Neuronal stem cell (in vitro differentiated cells): ENCODE measurements around the gene ZNF724.
"Not testable (repeated sequence)": the region's sequence is repeated elsewhere in the genome, so short reads cannot be mapped to it uniquely, and the experiment has no call there.

Experiments
- DNase-seq: peaks from one replicate; pipeline ENCODE4 v3.0.0-alpha.2; 2013; ENCODE audit warnings: low spot score
- H2AFZ ChIP-seq: one replicate; pipeline ENCODE4 v1.6.1; 2013; ENCODE audit warnings: mild to moderate bottlenecking, low read length, inconsistent platforms
- H2AK5ac ChIP-seq: 2 replicates; pipeline ENCODE4 v1.6.1; 2013; ENCODE audit warnings: low read depth, mild to moderate bottlenecking, inconsistent platforms, low read length, moderate library complexity, mixed read lengths
- H2BK120ac ChIP-seq: 2 replicates; pipeline ENCODE4 v1.6.1; 2013; ENCODE audit warnings: low read depth, mild to moderate bottlenecking, inconsistent platforms, low read length, moderate library complexity, mixed read lengths
- H2BK12ac ChIP-seq: one replicate; pipeline ENCODE4 v1.6.1; 2013; ENCODE audit warnings: low read length, inconsistent platforms
- H2BK15ac ChIP-seq: 2 replicates; pipeline ENCODE4 v1.6.1; 2013; ENCODE audit warnings: mild to moderate bottlenecking, low read length, inconsistent platforms, mixed read lengths
- H2BK5ac ChIP-seq: one replicate; pipeline ENCODE4 v1.6.1; 2013; ENCODE audit warnings: inconsistent platforms, mild to moderate bottlenecking, low read length, moderate library complexity
- H3K14ac ChIP-seq: one replicate; pipeline ENCODE4 v1.6.1; 2013; ENCODE audit warnings: low read length, inconsistent platforms
- H3K18ac ChIP-seq: 2 replicates; pipeline ENCODE4 v1.6.1; 2013; ENCODE audit warnings: low read length, inconsistent platforms
- H3K23ac ChIP-seq: 2 replicates; pipeline ENCODE4 v1.6.1; 2013; ENCODE audit warnings: low read depth, mild to moderate bottlenecking, mixed read lengths, low read length, inconsistent platforms; ENCODE audit not compliant: poor library complexity
- H3K27ac ChIP-seq: replicated peaks from 3 replicates; pipeline ENCODE4 v1.5.1; 2013; ENCODE audit warnings: low read length, inconsistent platforms
- H3K27me3 ChIP-seq, 3 experiments: 2 replicates each; pipeline ENCODE4 v1.6.1; 2013; ENCODE audit warnings: low read length in 3 of 3, mild to moderate bottlenecking in 2 of 3, inconsistent platforms in 1 of 3, low read depth in 1 of 3, mixed read lengths in 1 of 3, moderate library complexity in 1 of 3; ENCODE audit not compliant: control insufficient read depth in 3 of 3, insufficient read depth in 3 of 3
- H3K36me3 ChIP-seq, 2 donors: replicated peaks in 1 of 2; 2 replicates each; pipeline ENCODE4 v1.6.1; 2013; ENCODE audit warnings: low read length in 2 of 2; ENCODE audit not compliant: control insufficient read depth in 2 of 2, insufficient read depth in 2 of 2
- H3K4ac ChIP-seq: 2 replicates; pipeline ENCODE4 v1.6.1; 2013; ENCODE audit warnings: inconsistent platforms, mild to moderate bottlenecking, low read length, moderate library complexity
- H3K4me1 ChIP-seq, 2 donors: 1 replicate in 1 of 2; 2 replicates in 1 of 2; pipeline ENCODE4 v1.6.1; 2013; ENCODE audit warnings: low read length in 2 of 2, low read depth in 1 of 2; ENCODE audit not compliant: control insufficient read depth in 2 of 2, insufficient read depth in 1 of 2
- H3K4me2 ChIP-seq: one replicate; pipeline ENCODE4 v1.6.1; 2013; ENCODE audit warnings: mild to moderate bottlenecking, low read length, inconsistent platforms; ENCODE audit not compliant: insufficient read depth, poor library complexity, severe bottlenecking
- H3K4me3 ChIP-seq, 2 donors: 2 replicates each; pipeline ENCODE4 v1.5.1; 2013; ENCODE audit warnings: low read length in 2 of 2, mild to moderate bottlenecking in 2 of 2, inconsistent platforms in 1 of 2, moderate library complexity in 1 of 2
- H3K79me1 ChIP-seq: one replicate; pipeline ENCODE4 v1.6.1; 2013; ENCODE audit warnings: low read depth, mild to moderate bottlenecking, inconsistent platforms, low read length, moderate library complexity
- H3K9ac ChIP-seq: one replicate; pipeline ENCODE4 v1.6.1; 2013; ENCODE audit warnings: mild to moderate bottlenecking, low read depth, low read length, inconsistent platforms; ENCODE audit not compliant: poor library complexity
- H3K9me3 ChIP-seq, 2 donors: replicated peaks in 1 of 2; 2 replicates each; pipeline versions ENCODE3 to v1.6.1; 2013; ENCODE audit warnings: low read length in 2 of 2, mild to moderate bottlenecking in 2 of 2, inconsistent platforms in 1 of 2, low read depth in 1 of 2, mixed read lengths in 1 of 2, moderate library complexity in 1 of 2; ENCODE audit not compliant: control insufficient read depth in 2 of 2, insufficient read depth in 1 of 2
- H4K8ac ChIP-seq: one replicate; pipeline ENCODE4 v1.6.1; 2013; ENCODE audit warnings: low read depth, mild to moderate bottlenecking, inconsistent platforms, low read length, moderate library complexity
- H4K91ac ChIP-seq: one replicate; pipeline ENCODE4 v1.6.1; 2013; ENCODE audit warnings: low read length, low read depth, mild to moderate bottlenecking, inconsistent platforms; ENCODE audit not compliant: poor library complexity
- WGBS, 2 donors: extraction: QIAGEN DNeasy Blood & Tissue Kit; methylation state at CpG; one replicate each; pipeline ENCODE4 v1.1.7; 2013; ENCODE audit warnings: missing lambda C conversion rate in 2 of 2, mixed read lengths in 1 of 2; ENCODE audit not compliant: insufficient read length in 2 of 2, insufficient replicate concordance in 1 of 2; ENCODE audit errors: extremely low coverage in 2 of 2; 5-methylcytosine and 5-hydroxymethylcytosine counted together

Gene ZNF724

GRCh38 chr19:23286477-23286876 is 36.3 kb upstream of the ZNF724 start:
- Histone ChIP-seq H4K8ac (no peak overlapping the region), H3K4ac (no peak overlapping the region), H2AFZ (no peak overlapping the region), H3K14ac (no peak overlapping the region), H3K4me3 (no peak overlapping the region), H3K23ac (no peak overlapping the region), H2BK12ac (no peak overlapping the region), H3K27ac (no peak overlapping the region), H2BK15ac (no peak overlapping the region), H3K9me3 (peaks cover 3 to 5% of the 10 kb centered on the region in 2 donors), H3K4me1 (no peaks in the 10 kb centered on the region), H2BK5ac (no peak overlapping the region), H3K27me3 (no peaks in the 10 kb centered on the region), H2BK120ac (no peak overlapping the region), H2AK5ac (no peak overlapping the region), H4K91ac (no peak overlapping the region), H3K79me1 (no peaks in the 10 kb centered on the region), H3K36me3 (no peaks in the 10 kb centered on the region), H3K18ac (no peak overlapping the region), H3K4me2 (no peak overlapping the region), H3K9ac (no peak overlapping the region)
- WGBS, 2 donors: no CpG with 5 or more reads among the region's 2 CpGs
- no peak for DNase-seq

- Histone ChIP-seq H2BK120ac (no peak overlapping the region), H3K36me3 (no peaks in the 10 kb centered on the region), H3K4me1 (no peaks in the 10 kb centered on the region), H3K14ac (no peak overlapping the region), H3K79me1 (no peaks in the 10 kb centered on the region), H3K4me2 (no peak overlapping the region), H2BK5ac (no peak overlapping the region), H2AK5ac (no peak overlapping the region), H2BK12ac (no peak overlapping the region), H3K23ac (no peak overlapping the region), H3K27ac (no peak overlapping the region), H4K8ac (no peak overlapping the region), H2AFZ (no peak overlapping the region), H3K4ac (no peak overlapping the region), H3K18ac (no peak overlapping the region), H3K27me3 (no peaks in the 10 kb centered on the region), H3K4me3 (no peak overlapping the region), H3K9me3 (peaks cover 3 to 5% of the 10 kb centered on the region in 2 donors), H4K91ac (no peak overlapping the region), H2BK15ac (no peak overlapping the region), H3K9ac (no peak overlapping the region)
- no CpG with 5 or more reads among the region's 1 CpG for WGBS, 2 donors
- no peak for DNase-seq
These were observed 35.8 kb upstream of the ZNF724 start for GRCh38 chr19:23285948-23286347.

GRCh38 chr19:23285326-23285725 is 35.1 kb upstream of the ZNF724 start:
- H2AK5ac ChIP-seq, H2BK5ac ChIP-seq, H4K91ac ChIP-seq, H2BK12ac ChIP-seq, H3K36me3 ChIP-seq, H2BK120ac ChIP-seq, H3K4me3 ChIP-seq, H3K9me3 ChIP-seq, H3K4me1 ChIP-seq, H3K23ac ChIP-seq, H2BK15ac ChIP-seq, H3K4me2 ChIP-seq, H3K27ac ChIP-seq, H3K79me1 ChIP-seq, DNase-seq, H3K14ac ChIP-seq, H3K18ac ChIP-seq, H4K8ac ChIP-seq, H2AFZ ChIP-seq, H3K4ac ChIP-seq, H3K9ac ChIP-seq, H3K27me3 ChIP-seq: not testable (repeated sequence)
- WGBS, 2 donors: no CpG with 5 or more reads among the region's 2 CpGs

GRCh38 chr19:23283925-23284324 is 33.7 kb upstream of the ZNF724 start:
- Histone ChIP-seq H2BK12ac (no peak overlapping the region), H3K4me3 (no peak overlapping the region), H3K4me2 (no peak overlapping the region), H3K27me3 (no peaks in the 10 kb centered on the region), H3K14ac (no peak overlapping the region), H3K4me1 (no peaks in the 10 kb centered on the region), H3K36me3 (no peaks in the 10 kb centered on the region), H4K91ac (no peak overlapping the region), H2AFZ (no peak overlapping the region), H3K9me3 (peaks cover 3 to 5% of the 10 kb centered on the region in 2 donors), H3K23ac (no peak overlapping the region), H3K27ac (no peak overlapping the region), H2BK5ac (no peak overlapping the region), H3K79me1 (no peaks in the 10 kb centered on the region), H3K18ac (no peak overlapping the region), H2BK15ac (no peak overlapping the region), H3K9ac (no peak overlapping the region), H2BK120ac (no peak overlapping the region), H2AK5ac (no peak overlapping the region), H3K4ac (no peak overlapping the region), H4K8ac (no peak overlapping the region)
- no CpG with 5 or more reads among the region's 6 CpGs for WGBS, 2 donors
- no peak for DNase-seq
